Peyer's patch (tissue), 4 donors: ENCODE measurements around the gene NAV3. TPM values are rescaled to one million over a fixed set of nuclear protein-coding genes. Genes with fewer than 3 reads are reported as not detected.

Source experiments
- DNase-seq, 3 donors: peaks; one replicate each; pipeline ENCODE4 v3.0.0-alpha.2; 2017 to 2019
- H3K27ac ChIP-seq, 4 donors: fragments of 200-600 bp; sonication (generic); one replicate each; pipeline ENCODE4 v1.5.1; 2016 to 2019
- H3K27me3 ChIP-seq, 2 donors: fragments of 200-600 bp; sonication (generic); one replicate each; pipeline ENCODE4 v1.5.1; 2019
- H3K36me3 ChIP-seq, 3 donors: fragments of 200-600 bp; sonication (generic); one replicate each; pipeline ENCODE4 v1.5.1; 2016 to 2019
- H3K4me1 ChIP-seq, 4 donors: fragments of 200-600 bp; sonication (generic); one replicate each; pipeline ENCODE4 v1.5.1; 2016 to 2019
- H3K4me3 ChIP-seq, 4 donors: fragments of 200-600 bp; sonication (generic); 1 replicate in 3 of 4; 2 replicates in 1 of 4; pipeline ENCODE4 v1.5.1; 2016 to 2019; ENCODE audit warnings: mild to moderate bottlenecking in 1 of 4
- H3K9me3 ChIP-seq, 4 donors: fragments of 200-600 bp; sonication (generic); one replicate each; pipeline ENCODE4 v1.5.1; 2016 to 2019; ENCODE audit warnings: mild to moderate bottlenecking in 1 of 4
- CTCF ChIP-seq, 6 experiments: fragments of 450-650 bp in 4 of 6; fragments of 200-600 bp in 2 of 6; sonication (generic) in 1 of 6; IDR thresholded peaks; one replicate each; pipeline ENCODE4 v1.5.1; 2017 to 2019; ENCODE audit warnings: antibody characterized with exemption in 6 of 6, mild to moderate bottlenecking in 3 of 6, moderate library complexity in 1 of 6
- POLR2A ChIP-seq, 2 donors: fragments of 450-650 bp; IDR thresholded peaks; one replicate each; pipeline ENCODE4 v1.5.1; 2017; ENCODE audit warnings: antibody characterized with exemption in 2 of 2, mild to moderate bottlenecking in 2 of 2, moderate library complexity in 2 of 2
- total RNA-seq, 4 donors: library from RNA; depleted of rRNA; stranded (reverse); fragments of >200 nt; gene quantifications; one replicate each; pipeline ENCODE4 v1.1.0, GENCODE V29; 2016

The NAV3 gene
- total RNA-seq, 4 donors from 2014 or later, result 1.9 to 4.1 (median 2.8) TPM

- H3K9me3 ChIP-seq, result no peaks in the 10 kb centered on the region
- H3K27ac ChIP-seq, result no peak overlapping the region
- no peaks in the 10 kb centered on the region for H3K36me3 ChIP-seq
- DNase-seq, result no peak
- H3K4me3 ChIP-seq, result no peak overlapping the region
- TF ChIP-seq CTCF (IDR thresholded peaks at IDR 0.05) (no peak), POLR2A (IDR thresholded peaks at IDR 0.05) (no peak)
- no peaks in the 10 kb centered on the region for H3K27me3 ChIP-seq
- no peaks in the 10 kb centered on the region for H3K4me1 ChIP-seq
Measured at GRCh38 chr12:78261901-78262300, 431.2 kb downstream of the NAV3 start.
